Measurements from ENCODE around the gene CD82. TPM values are rescaled to one million over a fixed set of nuclear protein-coding genes. Genes with fewer than 3 reads are reported as not detected.
A peak's percentile ranks its signal among the peaks of the same experiment; 100 is the strongest.

Gene CD82
- total and polyA plus RNA-seq, 2 of the 8 experiments (the other 6 are each of a cell fraction or from before 2014, with no cell fraction given) = 7.9 to 10.3 TPM

DNA sequence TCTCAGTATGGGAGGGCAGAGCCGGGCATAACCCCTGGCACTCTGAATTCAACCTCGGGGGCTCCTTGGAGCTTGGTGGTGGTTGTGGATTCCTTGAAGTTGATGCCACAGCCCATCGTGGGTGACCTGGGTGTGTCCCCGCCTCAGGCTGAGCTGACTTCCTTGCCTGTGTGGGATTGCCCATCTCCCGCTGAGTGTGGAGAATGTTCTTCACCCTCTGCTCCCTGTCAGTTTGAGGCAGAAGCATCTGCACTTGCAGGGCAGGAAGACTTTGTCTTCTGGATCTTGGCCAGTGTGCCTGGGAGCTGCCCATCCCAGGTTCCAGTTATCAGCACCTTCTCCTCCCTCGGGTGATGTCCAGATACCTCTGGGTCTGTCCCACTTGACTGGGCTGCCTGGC is 25.3 kb downstream of the CD82 start:
- TF ChIP-seq RBBP5 (IDR thresholded peaks at IDR 0.05; ENCODE audit: borderline replicate concordance, low read depth, low read length) (no peak), POLR2A (IDR thresholded peaks at IDR 0.05; ENCODE audit: control extremely low read depth in 1 of 2, low read depth in 2 of 2, low read length in 2 of 2) (no peak), SP2 (IDR thresholded peaks at IDR 0.05; ENCODE audit: low read length) (no peak), CBX8 (IDR thresholded peaks at IDR 0.05; ENCODE audit: borderline replicate concordance, low read depth, low read length) (no peak), TEAD4 (IDR thresholded peaks at IDR 0.05; ENCODE audit: low read depth, low read length) (no peak), YY1 (IDR thresholded peaks at IDR 0.05; ENCODE audit: low read depth, low read length) (no peak), RAD21 (IDR thresholded peaks at IDR 0.05 in 1 of 2, conservative IDR thresholded peaks at IDR 0.05 in 1 of 2; ENCODE audit: low read depth in 2 of 2, low read length in 2 of 2) (no peak), TAF7 (optimal IDR thresholded peaks at IDR 0.05; ENCODE audit: borderline replicate concordance, low read depth, low read length) (no peak), ASH2L (IDR thresholded peaks at IDR 0.05; ENCODE audit: low read length) (no peak), POLR2AphosphoS5 (IDR thresholded peaks at IDR 0.05; ENCODE audit: low read depth, low read length) (no peak), RXRA (IDR thresholded peaks at IDR 0.05; ENCODE audit: insufficient read depth, low read depth, low read length) (no peak), KDM1A (IDR thresholded peaks at IDR 0.05; ENCODE audit: borderline replicate concordance, low read length) (no peak), TCF12 (IDR thresholded peaks at IDR 0.05; ENCODE audit: low read depth, low read length) (no peak)
- Histone ChIP-seq H3K4ac (replicated peaks; ENCODE audit: insufficient read length, low read depth, low read length) (no peak overlapping the region), H4K91ac (replicated peaks; ENCODE audit: insufficient read length, low read length) (peak overlapping the region; percentile 19), H3K14ac (ENCODE audit: insufficient read length) (no peak overlapping the region), H2BK12ac (ENCODE audit: low read depth, low read length) (no peak overlapping the region), H3K23me2 (ENCODE audit: low read depth, low read length) (no peaks in the 10 kb centered on the region), H4K8ac (ENCODE audit: extremely low read depth, insufficient read depth, low read length) (no peak overlapping the region), H3K9me3 (ENCODE audit: insufficient read depth in 2 of 2, low read depth in 1 of 2, low read length in 1 of 2) (no peaks in the 10 kb centered on the region), H2BK20ac (ENCODE audit: low read length) (no peak overlapping the region), H2AK5ac (ENCODE audit: low read depth, low read length) (no peak overlapping the region), H4K20me1 (replicated peaks in 1 of 2; ENCODE audit: control insufficient read depth in 1 of 2, insufficient read depth in 2 of 2, low read length in 2 of 2) (no peaks in the 10 kb centered on the region), H3K4me1 (replicated peaks in 1 of 4; ENCODE audit: control insufficient read depth in 3 of 4, insufficient read depth in 4 of 4, low read length in 3 of 4) (peaks cover 0 to 4% (median 0%) of the 10 kb centered on the region in 4 experiments; a peak in 4 of 7 replicates), H3K4me2 (ENCODE audit: insufficient read depth in 1 of 2, low read depth in 2 of 2, low read length in 2 of 2) (no peak overlapping the region), H3K56ac (replicated peaks; ENCODE audit: insufficient read length, low read depth, low read length) (no peak overlapping the region), H3K23ac (ENCODE audit: insufficient read length) (no peak overlapping the region), H2BK15ac (ENCODE audit: low read length) (0 out of 2 replicates have a peak overlapping the region, but pooled peaks have one; percentile 18), H3K27ac (ENCODE audit: low read depth, low read length) (no peak overlapping the region), H2BK5ac (ENCODE audit: low read depth, low read length) (no peak overlapping the region; the same call in 1 of the 2 replicates), H2AFZ (ENCODE audit: low read length) (no peak overlapping the region), H2BK120ac (replicated peaks; ENCODE audit: low read depth, low read length) (no peak overlapping the region), H3K9ac (replicated peaks in 1 of 4; ENCODE audit: extremely low read depth in 1 of 4, low read depth in 3 of 4, low read length in 3 of 4) (no peak overlapping the region), H3K4me3 (ENCODE audit: extremely low read depth in 1 of 4, insufficient read depth in 2 of 4, low read depth in 3 of 4, low read length in 4 of 4) (no peak overlapping the region), H3K79me1 (ENCODE audit: low read depth, low read length) (no peaks in the 10 kb centered on the region), H3K18ac (ENCODE audit: extremely low read depth, low read length) (no peak overlapping the region), H3K36me3 (ENCODE audit: control insufficient read depth in 2 of 4, insufficient read depth in 4 of 4, low read length in 3 of 4) (no peaks in the 10 kb centered on the region), H3K27me3 (replicated peaks in 1 of 4; ENCODE audit: control insufficient read depth in 3 of 4, extremely low read depth in 1 of 4, insufficient read depth in 3 of 4, low read length in 3 of 4) (no peaks in the 10 kb centered on the region), H3K79me2 (ENCODE audit: control insufficient read depth in 1 of 2, insufficient read depth in 2 of 2, low read length in 2 of 2) (no peaks in the 10 kb centered on the region), H4K5ac (ENCODE audit: insufficient read length, low read depth, low read length) (no peak overlapping the region)
- POLR2A ChIA-PET (ENCODE audit: partially characterized antibody) = no interaction called here
- CTCF ChIA-PET (ENCODE audit: partially characterized antibody) = interaction anchor here (0.7 to 2.8 kb wide), 5 partner anchors 11 to 34 kb away, joined by 3 to 13 read pairs (median 3); partner anchors contain the start of gene CD82
- FAIRE-seq (no peak), DNase-seq (ENCODE audit: low read depth in 1 of 2, low spot score in 2 of 2) (no peak)
- 67% methylated on average over 6 of the region's 6 CpGs; no CpG with 5 or more reads in 1 of the 2 experiments for WGBS, 2 experiments (ENCODE audit: extremely low coverage in 1 of 2, insufficient coverage in 1 of 2, insufficient read length in 1 of 2, insufficient replicate concordance in 2 of 2, low coverage in 1 of 2, low lambda C conversion rate in 2 of 2, missing lambda C conversion rate in 1 of 2)
